OCI-LY1 (cell line): ENCODE measurements around the gene FIS1.

ENCODE experiments used
- H2AFZ ChIP-seq: fragments of 200-600 bp; sonication (generic), shearing (Covaris generic); 2 replicates; pipeline ENCODE4 v1.6.0; 2014; ENCODE audit warnings: antibody characterized with exemption, mild to moderate bottlenecking, low read length
- H3F3A ChIP-seq: fragments of 200-600 bp; sonication (generic), shearing (Covaris generic); 2 replicates; pipeline ENCODE4 v1.6.0; 2014; ENCODE audit warnings: mild to moderate bottlenecking, antibody characterized with exemption, low read length, moderate library complexity; ENCODE audit not compliant: insufficient read depth
- H3K27ac ChIP-seq: fragments of 200-600 bp; sonication (generic); 2 replicates; pipeline ENCODE4 v1.5.1; 2014; ENCODE audit warnings: low read length, mixed run types, mild to moderate bottlenecking, low read depth; ENCODE audit not compliant: poor library complexity, severe bottlenecking
- H3K27me3 ChIP-seq: fragments of 200-600 bp; sonication (generic); 2 replicates; pipeline ENCODE4 v1.6.0; 2014; ENCODE audit warnings: antibody characterized with exemption, mild to moderate bottlenecking, low read length, moderate library complexity; ENCODE audit not compliant: insufficient read depth
- H3K36me3 ChIP-seq: fragments of 200-600 bp; sonication (generic); 2 replicates; pipeline ENCODE4 v1.6.1; 2014; ENCODE audit warnings: mild to moderate bottlenecking, antibody characterized with exemption, low read length, moderate library complexity, mixed read lengths; ENCODE audit not compliant: insufficient read depth
- H3K4me1 ChIP-seq: fragments of 200-600 bp; sonication (generic); 2 replicates; pipeline ENCODE4 v1.5.1; 2014; ENCODE audit warnings: mild to moderate bottlenecking, low read length, moderate library complexity; ENCODE audit not compliant: insufficient read depth, severe bottlenecking
- H3K4me2 ChIP-seq: fragments of 200-600 bp; sonication (generic), shearing (Covaris generic); 2 replicates; pipeline ENCODE4 v1.6.1; 2014; ENCODE audit warnings: low read length
- H3K4me3 ChIP-seq: fragments of 200-600 bp; sonication (generic); 2 replicates; pipeline ENCODE4 v1.5.1; 2014; ENCODE audit warnings: low read length, low read depth, mild to moderate bottlenecking, mixed read lengths; ENCODE audit not compliant: poor library complexity, severe bottlenecking
- H3K79me2 ChIP-seq: fragments of 200-600 bp; shearing (Covaris generic); 2 replicates; pipeline ENCODE4 v1.6.1; 2016; ENCODE audit warnings: mixed run types, low read length, mixed read lengths; ENCODE audit not compliant: insufficient read depth
- H3K9ac ChIP-seq: fragments of 200-600 bp; sonication (generic), shearing (Covaris generic); 2 replicates; pipeline ENCODE4 v1.6.1; 2014; ENCODE audit warnings: mild to moderate bottlenecking, low read length, mixed read lengths
- H3K9me2 ChIP-seq: fragments of 200-600 bp; sonication (generic), shearing (Covaris generic); 2 replicates; pipeline ENCODE4 v1.6.1; 2014; ENCODE audit warnings: low read depth, mild to moderate bottlenecking, low read length, mixed read lengths
- H3K9me3 ChIP-seq: fragments of 200-600 bp; shearing (Covaris generic); 2 replicates; pipeline ENCODE4 v1.6.1; 2014; ENCODE audit warnings: low read length, mixed read lengths
- H4K20me1 ChIP-seq: fragments of 200-600 bp; sonication (generic), shearing (Covaris generic); 2 replicates; pipeline ENCODE4 v1.6.0; 2016; ENCODE audit warnings: mild to moderate bottlenecking, low read length; ENCODE audit not compliant: insufficient read depth
- CTCF ChIP-seq: fragments of 200-600 bp; sonication (generic), shearing (Covaris generic); IDR thresholded peaks from 2 replicates; pipeline ENCODE4 v1.5.1; 2017; ENCODE audit warnings: mild to moderate bottlenecking, antibody characterized with exemption, low read length, moderate library complexity, mixed read lengths
- EZH2 ChIP-seq: fragments of 200-600 bp; sonication (generic), shearing (Covaris generic); IDR thresholded peaks from 2 replicates; pipeline ENCODE4 v1.8.0; 2017; ENCODE audit warnings: borderline replicate concordance, mixed run types, mild to moderate bottlenecking, antibody characterized with exemption, low read length, moderate library complexity, mixed read lengths

FIS1 gene

GRCh38 chr7:101277155-101277554 is 32.3 kb upstream of the FIS1 start:
- TF ChIP-seq CTCF (no peak), EZH2 (no peak)
- H3F3A ChIP-seq = no peaks in the 10 kb centered on the region
- H3K79me2 ChIP-seq = no peaks in the 10 kb centered on the region
- H3K9me3 ChIP-seq = no peaks in the 10 kb centered on the region
- H3K36me3 ChIP-seq = no peaks in the 10 kb centered on the region
- H3K27ac ChIP-seq = no peak overlapping the region
- no peak overlapping the region for H3K4me3 ChIP-seq
- no peak overlapping the region for H2AFZ ChIP-seq
- H3K9me2 ChIP-seq = no peaks in the 10 kb centered on the region
- H4K20me1 ChIP-seq = no peaks in the 10 kb centered on the region
- peaks cover 20% of the 10 kb centered on the region; the same call in 1 of the 2 replicates for H3K27me3 ChIP-seq
- H3K4me1 ChIP-seq = no peaks in the 10 kb centered on the region
- H3K9ac ChIP-seq = no peak overlapping the region
- no peak overlapping the region for H3K4me2 ChIP-seq

GRCh38 chr7:101273206-101273605 is 28.3 kb upstream of the FIS1 start:
- H3K4me2 ChIP-seq = no peak overlapping the region
- H3K27ac ChIP-seq = no peak overlapping the region
- no peak for TF ChIP-seq CTCF
- no peak for TF ChIP-seq EZH2

GRCh38 chr7:101271021-101271420 is 26.1 kb upstream of the FIS1 start:
- TF ChIP-seq CTCF = no peak
- no peak for TF ChIP-seq EZH2
- Histone ChIP-seq H3K4me1 (no peaks in the 10 kb centered on the region), H3K4me2 (no peak overlapping the region)

More at GRCh38 chr7:101273206-101273605, 28.3 kb upstream of the FIS1 start:
- H3F3A ChIP-seq = no peaks in the 10 kb centered on the region
- no peaks in the 10 kb centered on the region for H3K36me3 ChIP-seq
- no peaks in the 10 kb centered on the region for H3K4me1 ChIP-seq
- H3K9me2 ChIP-seq = no peaks in the 10 kb centered on the region
- no peaks in the 10 kb centered on the region for H3K79me2 ChIP-seq
- no peak overlapping the region for H3K9ac ChIP-seq
- H3K27me3 ChIP-seq = peaks cover 6% of the 10 kb centered on the region; the same call in 1 of the 2 replicates
- no peak overlapping the region for H2AFZ ChIP-seq
- H4K20me1 ChIP-seq = no peaks in the 10 kb centered on the region
- no peak overlapping the region for H3K4me3 ChIP-seq
- no peaks in the 10 kb centered on the region for H3K9me3 ChIP-seq

More at GRCh38 chr7:101271021-101271420, 26.1 kb upstream of the FIS1 start:
- Histone ChIP-seq H4K20me1 (no peaks in the 10 kb centered on the region), H2AFZ (no peak overlapping the region), H3K79me2 (no peaks in the 10 kb centered on the region), H3K9ac (no peak overlapping the region), H3F3A (no peaks in the 10 kb centered on the region), H3K9me2 (no peaks in the 10 kb centered on the region), H3K27ac (no peak overlapping the region), H3K27me3 (peaks cover 8% of the 10 kb centered on the region), H3K9me3 (no peaks in the 10 kb centered on the region), H3K4me3 (no peak overlapping the region), H3K36me3 (no peaks in the 10 kb centered on the region)
